HEK293 (cell line): ENCODE data around the gene TLDC2.

Source experiments
- ZBTB20 ChIP-seq: fragments of 450-650 bp; formaldehyde crosslinking; IDR thresholded peaks from 2 replicates; pipeline ENCODE4 v1.5.1; 2016; ENCODE audit warnings: missing biosample characterization, missing genetic modification characterization
- ZNF155 ChIP-seq: fragments of 450-650 bp; formaldehyde crosslinking; IDR thresholded peaks from 2 replicates; pipeline ENCODE4 v1.5.1; 2016; ENCODE audit warnings: missing biosample characterization, missing genetic modification characterization
- ZNF24 ChIP-seq: fragments of 450-650 bp; formaldehyde crosslinking; IDR thresholded peaks from 2 replicates; pipeline ENCODE4 v1.5.1; 2016; ENCODE audit warnings: missing biosample characterization, missing genetic modification characterization
- ZNF529 ChIP-seq: fragments of 450-650 bp; formaldehyde crosslinking; IDR thresholded peaks from 2 replicates; pipeline ENCODE4 v1.5.1; 2017; ENCODE audit warnings: missing genetic modification characterization, missing biosample characterization; ENCODE audit not compliant: insufficient replicate concordance
- ZNF623 ChIP-seq: fragments of 450-650 bp; formaldehyde crosslinking; IDR thresholded peaks from 2 replicates; pipeline ENCODE4 v1.5.1; 2016; ENCODE audit warnings: missing biosample characterization, missing genetic modification characterization
- ZNF660 ChIP-seq: fragments of 450-650 bp; IDR thresholded peaks from 2 replicates; pipeline ENCODE4 v1.5.1; 2018; ENCODE audit warnings: missing biosample characterization, mild to moderate bottlenecking, missing genetic modification characterization
- TF ChIP-seq, protein P1 (sequence below): fragments of 450-650 bp; formaldehyde crosslinking; IDR thresholded peaks from 2 replicates; pipeline ENCODE4 v1.5.1; 2016; ENCODE audit warnings: missing biosample characterization, missing genetic modification characterization
- TF ChIP-seq, protein P2 (sequence below): fragments of 450-650 bp; formaldehyde crosslinking; IDR thresholded peaks from 2 replicates; pipeline ENCODE4 v1.5.1; 2017; ENCODE audit warnings: missing biosample characterization, missing genetic modification characterization
- TF ChIP-seq, protein P3 (sequence below): fragments of 450-650 bp; formaldehyde crosslinking; IDR thresholded peaks from 2 replicates; pipeline ENCODE4 v1.5.1; 2016; ENCODE audit warnings: missing biosample characterization, missing genetic modification characterization
- TF ChIP-seq, protein P4 (sequence below): fragments of 450-650 bp; formaldehyde crosslinking; IDR thresholded peaks from 2 replicates; pipeline ENCODE4 v1.5.1; 2017; ENCODE audit warnings: missing biosample characterization, missing genetic modification characterization

DNA sequence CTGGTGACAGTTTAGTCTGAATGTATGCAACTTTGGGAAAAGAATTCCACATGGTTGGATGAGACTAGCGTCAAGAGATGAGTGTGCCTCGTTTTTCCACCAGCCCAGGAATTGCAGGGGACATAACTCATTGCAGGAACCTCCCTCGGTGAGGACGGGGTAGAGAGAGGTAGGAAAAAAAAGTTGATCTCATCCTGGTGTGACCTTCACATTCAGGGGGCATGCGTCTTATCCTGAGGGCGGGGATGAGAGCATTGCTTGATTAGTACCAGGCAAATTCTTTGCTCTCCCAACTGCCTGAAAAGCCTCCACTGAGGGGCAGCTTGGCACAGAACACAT lies 11.8 kb downstream of the TLDC2 start:
- TF ChIP-seq ZNF529 (tag by site-specific recombination) (no peak), ZNF155 (tag by site-specific recombination) (no peak), ZNF623 (tag by site-specific recombination) (no peak), ZBTB20 (no peak), ZNF24 (tag by site-specific recombination) (no peak), ZNF660 (tag by site-specific recombination) (no peak)
- TF ChIP-seq, protein P1, sequence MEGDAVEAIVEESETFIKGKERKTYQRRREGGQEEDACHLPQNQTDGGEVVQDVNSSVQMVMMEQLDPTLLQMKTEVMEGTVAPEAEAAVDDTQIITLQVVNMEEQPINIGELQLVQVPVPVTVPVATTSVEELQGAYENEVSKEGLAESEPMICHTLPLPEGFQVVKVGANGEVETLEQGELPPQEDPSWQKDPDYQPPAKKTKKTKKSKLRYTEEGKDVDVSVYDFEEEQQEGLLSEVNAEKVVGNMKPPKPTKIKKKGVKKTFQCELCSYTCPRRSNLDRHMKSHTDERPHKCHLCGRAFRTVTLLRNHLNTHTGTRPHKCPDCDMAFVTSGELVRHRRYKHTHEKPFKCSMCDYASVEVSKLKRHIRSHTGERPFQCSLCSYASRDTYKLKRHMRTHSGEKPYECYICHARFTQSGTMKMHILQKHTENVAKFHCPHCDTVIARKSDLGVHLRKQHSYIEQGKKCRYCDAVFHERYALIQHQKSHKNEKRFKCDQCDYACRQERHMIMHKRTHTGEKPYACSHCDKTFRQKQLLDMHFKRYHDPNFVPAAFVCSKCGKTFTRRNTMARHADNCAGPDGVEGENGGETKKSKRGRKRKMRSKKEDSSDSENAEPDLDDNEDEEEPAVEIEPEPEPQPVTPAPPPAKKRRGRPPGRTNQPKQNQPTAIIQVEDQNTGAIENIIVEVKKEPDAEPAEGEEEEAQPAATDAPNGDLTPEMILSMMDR = no peak
- TF ChIP-seq, protein P2, sequence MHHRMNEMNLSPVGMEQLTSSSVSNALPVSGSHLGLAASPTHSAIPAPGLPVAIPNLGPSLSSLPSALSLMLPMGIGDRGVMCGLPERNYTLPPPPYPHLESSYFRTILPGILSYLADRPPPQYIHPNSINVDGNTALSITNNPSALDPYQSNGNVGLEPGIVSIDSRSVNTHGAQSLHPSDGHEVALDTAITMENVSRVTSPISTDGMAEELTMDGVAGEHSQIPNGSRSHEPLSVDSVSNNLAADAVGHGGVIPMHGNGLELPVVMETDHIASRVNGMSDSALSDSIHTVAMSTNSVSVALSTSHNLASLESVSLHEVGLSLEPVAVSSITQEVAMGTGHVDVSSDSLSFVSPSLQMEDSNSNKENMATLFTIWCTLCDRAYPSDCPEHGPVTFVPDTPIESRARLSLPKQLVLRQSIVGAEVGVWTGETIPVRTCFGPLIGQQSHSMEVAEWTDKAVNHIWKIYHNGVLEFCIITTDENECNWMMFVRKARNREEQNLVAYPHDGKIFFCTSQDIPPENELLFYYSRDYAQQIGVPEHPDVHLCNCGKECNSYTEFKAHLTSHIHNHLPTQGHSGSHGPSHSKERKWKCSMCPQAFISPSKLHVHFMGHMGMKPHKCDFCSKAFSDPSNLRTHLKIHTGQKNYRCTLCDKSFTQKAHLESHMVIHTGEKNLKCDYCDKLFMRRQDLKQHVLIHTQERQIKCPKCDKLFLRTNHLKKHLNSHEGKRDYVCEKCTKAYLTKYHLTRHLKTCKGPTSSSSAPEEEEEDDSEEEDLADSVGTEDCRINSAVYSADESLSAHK (tag by site-specific recombination) = no peak
- TF ChIP-seq, protein P3, sequence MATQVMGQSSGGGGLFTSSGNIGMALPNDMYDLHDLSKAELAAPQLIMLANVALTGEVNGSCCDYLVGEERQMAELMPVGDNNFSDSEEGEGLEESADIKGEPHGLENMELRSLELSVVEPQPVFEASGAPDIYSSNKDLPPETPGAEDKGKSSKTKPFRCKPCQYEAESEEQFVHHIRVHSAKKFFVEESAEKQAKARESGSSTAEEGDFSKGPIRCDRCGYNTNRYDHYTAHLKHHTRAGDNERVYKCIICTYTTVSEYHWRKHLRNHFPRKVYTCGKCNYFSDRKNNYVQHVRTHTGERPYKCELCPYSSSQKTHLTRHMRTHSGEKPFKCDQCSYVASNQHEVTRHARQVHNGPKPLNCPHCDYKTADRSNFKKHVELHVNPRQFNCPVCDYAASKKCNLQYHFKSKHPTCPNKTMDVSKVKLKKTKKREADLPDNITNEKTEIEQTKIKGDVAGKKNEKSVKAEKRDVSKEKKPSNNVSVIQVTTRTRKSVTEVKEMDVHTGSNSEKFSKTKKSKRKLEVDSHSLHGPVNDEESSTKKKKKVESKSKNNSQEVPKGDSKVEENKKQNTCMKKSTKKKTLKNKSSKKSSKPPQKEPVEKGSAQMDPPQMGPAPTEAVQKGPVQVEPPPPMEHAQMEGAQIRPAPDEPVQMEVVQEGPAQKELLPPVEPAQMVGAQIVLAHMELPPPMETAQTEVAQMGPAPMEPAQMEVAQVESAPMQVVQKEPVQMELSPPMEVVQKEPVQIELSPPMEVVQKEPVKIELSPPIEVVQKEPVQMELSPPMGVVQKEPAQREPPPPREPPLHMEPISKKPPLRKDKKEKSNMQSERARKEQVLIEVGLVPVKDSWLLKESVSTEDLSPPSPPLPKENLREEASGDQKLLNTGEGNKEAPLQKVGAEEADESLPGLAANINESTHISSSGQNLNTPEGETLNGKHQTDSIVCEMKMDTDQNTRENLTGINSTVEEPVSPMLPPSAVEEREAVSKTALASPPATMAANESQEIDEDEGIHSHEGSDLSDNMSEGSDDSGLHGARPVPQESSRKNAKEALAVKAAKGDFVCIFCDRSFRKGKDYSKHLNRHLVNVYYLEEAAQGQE (tag by site-specific recombination) = no peak
- TF ChIP-seq, protein P4, sequence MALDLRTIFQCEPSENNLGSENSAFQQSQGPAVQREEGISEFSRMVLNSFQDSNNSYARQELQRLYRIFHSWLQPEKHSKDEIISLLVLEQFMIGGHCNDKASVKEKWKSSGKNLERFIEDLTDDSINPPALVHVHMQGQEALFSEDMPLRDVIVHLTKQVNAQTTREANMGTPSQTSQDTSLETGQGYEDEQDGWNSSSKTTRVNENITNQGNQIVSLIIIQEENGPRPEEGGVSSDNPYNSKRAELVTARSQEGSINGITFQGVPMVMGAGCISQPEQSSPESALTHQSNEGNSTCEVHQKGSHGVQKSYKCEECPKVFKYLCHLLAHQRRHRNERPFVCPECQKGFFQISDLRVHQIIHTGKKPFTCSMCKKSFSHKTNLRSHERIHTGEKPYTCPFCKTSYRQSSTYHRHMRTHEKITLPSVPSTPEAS (tag by site-specific recombination) = no peak
